HG03520 (cell line): Measurements from ENCODE around the gene PAXX.

Experiments
- ATAC-seq: cut with Tn5 transposase; IDR thresholded peaks from one replicate; pipeline ENCODE4 v1.9.1; 2021; ENCODE audit warnings: mild to moderate bottlenecking, moderate library complexity; ENCODE audit not compliant: unreplicated experiment

Gene PAXX

DNA sequence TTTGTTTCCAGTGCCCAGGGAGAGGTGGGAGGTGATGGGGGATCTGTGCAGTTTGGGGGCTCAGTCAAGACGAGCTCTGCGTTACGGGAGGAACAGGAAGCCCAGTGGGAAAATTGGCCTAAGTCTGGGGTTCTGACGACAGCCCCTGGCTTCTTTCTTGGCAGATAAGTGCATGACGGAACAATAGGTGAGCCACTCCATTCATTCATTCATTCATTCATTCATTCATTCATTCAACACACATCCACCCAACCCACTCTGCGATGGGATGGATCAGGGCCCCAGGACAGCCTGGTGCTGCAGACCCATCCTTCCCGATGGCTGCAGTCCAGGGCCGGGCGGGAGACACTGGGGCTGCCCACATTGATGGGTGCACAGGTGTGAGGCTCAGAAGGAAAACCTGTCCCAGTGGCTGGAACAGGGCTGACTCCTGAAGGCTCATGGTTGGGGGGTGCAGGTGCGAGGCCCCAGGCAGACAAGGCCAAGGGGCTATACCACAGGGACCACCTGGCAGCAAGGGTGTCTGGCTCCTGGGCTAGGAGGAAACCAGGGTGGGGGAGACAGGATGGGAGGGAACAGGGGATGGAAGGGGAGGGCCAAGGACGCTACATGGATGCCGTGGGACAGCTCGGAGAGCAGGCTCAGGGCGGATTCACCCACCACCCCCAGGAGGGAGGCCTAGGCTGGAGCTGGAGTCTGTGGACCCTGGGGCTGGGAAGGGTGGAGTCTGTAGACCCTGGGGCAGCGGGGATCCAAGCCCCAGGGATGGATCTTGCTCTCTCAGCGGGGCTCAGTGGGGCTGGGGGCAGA lies 11.3 kb upstream of the PAXX start:
- ATAC-seq, result no peak

DNA sequence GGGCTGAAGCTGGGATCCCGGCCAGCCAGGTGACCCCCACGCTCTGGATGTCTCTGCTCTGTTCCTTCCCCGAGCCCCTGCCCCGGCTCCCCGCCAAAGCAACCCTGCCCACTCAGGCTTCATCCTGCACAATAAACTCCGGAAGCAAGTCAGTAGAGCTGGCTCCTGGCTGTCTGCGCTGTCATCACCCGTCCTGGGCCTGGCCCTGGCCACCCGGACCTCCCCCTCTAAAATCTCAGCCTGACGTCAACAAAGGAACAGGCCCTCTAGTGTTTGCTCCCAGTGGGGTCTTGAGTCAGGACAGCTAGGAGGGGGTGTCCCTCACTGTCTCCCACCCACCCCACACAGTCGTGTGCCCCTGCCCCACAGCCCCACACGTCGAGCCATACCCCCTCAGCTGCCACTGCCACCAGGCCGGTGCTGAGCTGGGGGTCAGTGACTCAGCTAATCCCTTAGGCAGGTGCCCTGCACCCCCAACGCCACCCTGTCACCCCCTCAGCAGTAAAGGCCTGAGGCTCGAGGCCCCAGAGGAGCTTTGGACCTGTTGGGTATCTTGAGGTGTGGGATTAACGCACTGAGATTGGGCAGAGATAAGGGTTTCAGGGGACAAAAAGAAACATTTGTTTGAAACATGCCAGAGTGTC lies 10.5 kb upstream of the PAXX start:
- ATAC-seq, result no peak

DNA sequence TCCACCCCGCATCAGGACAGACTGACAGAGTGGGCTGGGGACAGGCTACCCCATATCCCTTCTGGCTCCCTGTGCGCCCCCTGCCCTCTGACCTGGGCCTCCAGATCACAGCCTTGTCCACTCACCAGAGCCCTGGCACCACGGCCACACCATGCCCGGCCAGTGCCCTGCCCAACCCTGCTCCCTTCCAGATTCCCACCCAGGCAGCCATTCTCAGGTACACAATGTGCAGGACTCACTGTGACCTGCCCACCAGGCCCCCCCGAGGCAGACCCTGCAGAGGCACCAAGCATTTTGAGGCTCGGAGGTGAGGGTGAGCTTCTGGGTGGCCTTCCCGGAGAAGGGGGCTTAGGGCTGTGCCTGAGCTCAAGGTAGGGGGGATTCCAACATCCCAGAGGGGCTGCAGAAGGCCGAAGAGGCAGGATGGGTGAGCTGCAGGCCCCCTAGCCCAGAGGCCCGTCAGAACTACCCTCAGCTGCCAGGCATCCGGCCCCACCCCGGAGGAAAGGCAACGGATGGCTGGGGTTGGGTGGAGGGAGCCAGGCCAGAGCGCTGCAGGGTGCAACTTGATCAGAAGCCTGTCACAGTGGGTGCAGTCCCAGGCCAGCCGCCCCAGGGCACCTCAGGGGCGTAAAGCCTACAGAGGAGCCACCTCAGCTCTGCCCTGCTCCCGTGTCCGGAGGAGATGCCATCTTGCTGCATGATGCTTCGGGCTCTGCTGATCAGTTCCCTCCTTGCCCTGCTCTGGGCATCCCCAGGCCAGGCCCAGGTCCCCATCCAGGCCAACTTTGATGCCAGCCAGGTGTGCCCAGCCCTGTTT lies 9.8 kb upstream of the PAXX start, which contains the start of gene LCNL1:
Gene LCNL1 (plus strand): TSS at position 762 of the 820 bp plus-strand sequence. CDS start 594 bp downstream, outside the sequence.
- ATAC-seq, result no peak

DNA sequence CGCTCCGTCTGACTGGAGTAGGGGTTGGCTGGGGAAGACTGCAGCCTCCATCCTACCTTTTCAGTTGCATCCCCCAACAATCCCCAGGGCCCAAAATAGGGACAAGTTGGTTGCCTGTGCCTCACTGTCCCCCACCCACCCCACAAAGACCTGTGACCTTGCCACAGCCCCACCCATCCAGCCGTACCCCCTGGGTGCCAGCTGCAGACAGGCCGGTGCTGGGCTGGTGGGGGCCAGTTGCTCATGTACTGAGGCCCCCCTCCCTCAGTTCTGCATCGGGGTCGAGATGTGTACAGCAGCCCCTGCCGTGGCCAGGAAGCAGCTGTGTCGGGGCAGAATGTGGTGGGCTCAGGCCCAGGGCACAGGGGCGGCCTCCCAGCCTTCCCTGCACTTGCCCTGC lies 9.1 kb upstream of the PAXX start:
- no peak for ATAC-seq

DNA sequence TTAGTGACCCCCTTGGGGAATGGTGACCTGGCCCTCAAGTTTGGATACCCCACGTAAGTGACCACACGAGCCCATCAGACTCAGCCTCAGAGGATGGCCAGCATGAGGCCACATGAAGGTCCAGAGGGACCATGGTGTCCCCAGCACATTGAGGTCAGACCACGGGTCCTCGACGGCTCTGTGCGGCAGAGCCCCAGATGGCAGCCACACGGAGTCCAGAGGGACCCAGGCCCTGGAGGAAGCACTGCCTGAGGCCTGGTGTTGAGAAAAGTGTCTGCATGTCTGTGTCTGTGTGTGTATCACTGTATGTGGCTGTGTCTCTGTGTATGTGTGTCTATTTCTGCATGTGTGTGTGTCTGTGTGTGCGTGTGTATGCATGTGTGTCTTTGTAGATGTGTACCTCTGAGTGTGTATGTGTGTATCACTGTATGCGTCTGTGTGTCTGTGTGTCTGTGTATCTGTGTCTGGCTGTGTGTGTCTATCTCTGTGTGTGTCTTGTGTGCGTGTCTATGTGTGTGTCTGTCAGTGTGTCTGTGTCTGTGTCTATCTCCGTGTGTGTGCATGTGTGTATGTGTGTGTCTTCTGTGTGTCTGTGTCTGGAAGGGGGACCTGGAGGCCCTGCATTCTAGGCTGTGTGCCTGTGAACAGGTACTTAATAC lies 8.4 kb upstream of the PAXX start:
- no peak for ATAC-seq

DNA sequence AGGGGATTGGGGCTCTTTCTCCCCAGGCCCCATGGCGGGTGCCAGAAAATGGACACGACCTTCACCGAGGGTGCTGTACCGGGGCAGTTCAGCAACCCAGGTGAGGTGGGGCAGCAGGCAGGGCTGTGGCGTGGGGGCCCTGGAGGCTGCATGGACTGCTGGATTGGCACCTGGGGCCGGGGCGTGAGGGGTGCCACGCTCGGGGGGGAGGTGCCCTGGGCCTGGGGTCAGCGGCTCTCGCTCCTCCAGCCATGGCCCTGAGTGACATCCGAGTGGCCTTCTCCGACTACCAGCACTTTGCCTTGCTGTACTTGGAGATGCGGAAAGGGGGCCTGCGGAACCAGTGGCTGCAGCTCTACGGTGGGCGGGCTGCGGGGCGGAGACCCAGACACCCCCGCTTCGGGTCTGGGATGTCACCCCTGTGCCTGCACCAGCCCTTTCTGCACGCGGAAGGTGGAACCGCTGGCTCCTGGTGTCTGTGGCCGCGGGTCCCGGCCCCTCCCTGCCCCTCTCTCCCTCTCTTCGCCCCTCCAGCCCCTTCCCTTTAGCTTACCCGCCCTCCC lies 7.7 kb upstream of the PAXX start:
- ATAC-seq, result no peak

DNA sequence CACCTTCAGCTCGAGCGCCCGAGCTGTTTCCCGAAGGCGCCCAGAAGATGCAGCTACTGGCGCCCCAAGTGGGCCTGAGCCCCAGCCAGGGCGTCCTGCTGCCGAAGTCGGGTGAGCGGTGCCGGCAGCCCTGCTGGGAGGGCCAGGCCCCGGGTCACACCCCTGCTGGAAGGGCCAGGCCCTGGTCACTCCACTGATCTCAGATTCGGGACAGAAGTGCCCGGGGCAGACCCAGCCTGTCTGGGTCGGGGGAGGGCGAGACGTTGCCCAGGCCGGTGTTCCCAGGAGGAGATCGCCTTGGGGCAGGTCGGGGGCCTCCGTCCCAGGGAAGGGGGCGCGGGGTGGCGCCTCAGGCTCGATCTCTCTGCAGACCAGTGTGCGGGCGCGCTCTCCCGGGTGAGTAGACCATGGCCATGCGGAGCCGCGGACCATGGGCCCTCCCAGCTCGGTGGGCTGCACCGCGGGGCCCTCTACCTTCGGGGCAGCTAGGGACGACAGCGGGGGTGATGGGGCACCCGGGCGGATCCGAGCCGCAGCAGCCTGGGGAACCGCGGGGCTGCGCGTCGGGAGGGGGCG lies 7.1 kb upstream of the PAXX start:
- no peak for ATAC-seq

DNA sequence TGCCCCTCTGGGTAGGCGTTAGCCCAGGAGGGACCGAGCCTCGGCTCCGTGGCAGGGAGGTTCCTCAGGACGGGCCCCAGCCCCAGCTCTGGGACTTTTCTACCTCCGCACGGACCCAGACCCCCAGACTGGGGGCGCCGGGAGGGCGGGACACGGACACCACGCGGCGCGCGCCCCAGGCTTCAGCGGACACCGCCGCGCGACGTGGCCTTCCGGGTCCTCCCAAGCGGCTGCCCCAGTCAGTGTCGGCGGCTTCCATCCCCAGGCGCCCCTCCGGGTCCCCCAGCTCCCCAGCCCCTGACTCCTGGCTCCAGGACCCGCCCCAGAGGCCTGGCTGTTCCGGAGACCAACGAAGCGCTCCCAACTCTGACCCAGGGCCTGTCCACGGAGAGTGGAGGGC lies 6.4 kb upstream of the PAXX start:
- ATAC-seq, result no peak

DNA sequence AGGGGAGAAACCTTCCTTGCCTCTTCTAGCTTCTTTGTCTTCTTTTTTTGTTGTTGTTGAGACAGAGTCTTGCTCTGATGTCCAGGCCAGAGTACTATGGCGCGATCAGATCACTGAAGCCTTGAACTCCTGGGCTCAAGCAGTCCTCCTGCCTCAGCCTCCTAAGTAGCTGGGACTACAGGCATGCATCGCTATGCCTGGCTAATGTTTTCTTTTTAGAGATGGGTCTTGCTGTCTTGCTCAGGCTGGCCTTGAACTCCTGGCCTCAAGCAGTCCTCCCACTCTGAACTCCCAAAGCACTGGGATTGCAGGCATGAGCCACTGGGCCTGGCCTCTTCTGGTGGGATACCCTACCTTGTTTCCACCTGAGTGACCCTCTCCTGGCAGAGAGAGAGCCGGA lies 3.4 kb upstream of the PAXX start:
- no peak for ATAC-seq

DNA sequence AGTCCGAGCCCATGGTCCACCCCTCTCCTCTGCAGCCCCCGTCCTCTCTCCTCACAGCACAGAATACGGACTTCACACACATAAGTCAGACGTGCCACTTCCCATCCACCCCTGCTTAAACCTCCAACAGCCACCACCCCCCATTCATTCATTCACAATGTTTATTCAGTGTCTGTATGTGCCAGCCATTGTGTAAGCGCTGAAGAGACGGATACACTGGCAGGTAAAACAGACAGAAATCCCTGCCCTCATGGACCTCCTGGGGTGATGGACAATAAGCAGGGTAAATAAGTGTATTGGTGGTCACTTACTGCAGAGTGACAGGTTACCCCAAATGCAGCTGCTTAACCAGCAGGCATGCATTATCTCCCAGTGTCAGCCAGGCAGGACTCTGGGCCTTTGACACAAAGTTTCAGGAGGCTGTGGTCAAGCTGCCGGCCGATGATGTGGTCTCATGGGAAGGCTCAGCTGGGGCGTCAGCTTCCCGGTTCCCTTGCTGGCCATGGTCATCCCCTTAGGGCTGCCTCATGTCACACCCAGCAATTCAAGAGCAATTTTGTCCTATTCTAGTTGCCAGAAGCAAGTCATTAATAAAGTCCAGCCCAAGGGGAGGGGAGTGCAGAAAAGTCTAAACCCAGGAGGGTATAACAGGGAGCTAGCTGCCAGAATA lies 1.8 kb upstream of the PAXX start:
- no peak for ATAC-seq

DNA sequence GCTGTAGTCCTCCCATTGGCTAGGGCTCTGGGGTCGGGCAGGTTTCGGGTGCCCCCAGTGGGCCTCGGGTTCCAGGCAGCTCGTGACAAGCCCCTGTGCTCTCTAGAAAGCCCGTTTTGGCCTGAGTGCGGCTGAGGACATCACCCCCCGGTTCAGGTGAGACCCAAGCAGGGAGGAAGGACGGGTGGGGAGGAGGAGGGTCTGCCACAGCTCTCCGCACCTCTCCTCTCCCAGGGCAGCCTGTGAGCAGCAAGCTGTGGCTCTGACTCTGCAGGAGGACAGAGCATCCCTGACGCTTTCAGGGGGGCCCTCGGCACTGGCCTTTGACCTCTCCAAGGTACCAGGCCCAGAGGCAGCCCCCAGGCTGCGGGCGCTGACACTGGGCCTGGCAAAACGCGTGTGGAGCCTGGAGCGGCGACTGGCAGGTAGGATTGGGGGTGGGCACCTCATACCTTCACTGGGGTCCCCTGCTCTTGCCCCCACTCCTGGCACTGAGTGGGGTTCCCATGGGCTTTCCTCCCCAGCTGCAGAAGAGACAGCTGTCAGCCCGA lies 672 bp downstream of the PAXX start:
- ATAC-seq, result no peak

DNA sequence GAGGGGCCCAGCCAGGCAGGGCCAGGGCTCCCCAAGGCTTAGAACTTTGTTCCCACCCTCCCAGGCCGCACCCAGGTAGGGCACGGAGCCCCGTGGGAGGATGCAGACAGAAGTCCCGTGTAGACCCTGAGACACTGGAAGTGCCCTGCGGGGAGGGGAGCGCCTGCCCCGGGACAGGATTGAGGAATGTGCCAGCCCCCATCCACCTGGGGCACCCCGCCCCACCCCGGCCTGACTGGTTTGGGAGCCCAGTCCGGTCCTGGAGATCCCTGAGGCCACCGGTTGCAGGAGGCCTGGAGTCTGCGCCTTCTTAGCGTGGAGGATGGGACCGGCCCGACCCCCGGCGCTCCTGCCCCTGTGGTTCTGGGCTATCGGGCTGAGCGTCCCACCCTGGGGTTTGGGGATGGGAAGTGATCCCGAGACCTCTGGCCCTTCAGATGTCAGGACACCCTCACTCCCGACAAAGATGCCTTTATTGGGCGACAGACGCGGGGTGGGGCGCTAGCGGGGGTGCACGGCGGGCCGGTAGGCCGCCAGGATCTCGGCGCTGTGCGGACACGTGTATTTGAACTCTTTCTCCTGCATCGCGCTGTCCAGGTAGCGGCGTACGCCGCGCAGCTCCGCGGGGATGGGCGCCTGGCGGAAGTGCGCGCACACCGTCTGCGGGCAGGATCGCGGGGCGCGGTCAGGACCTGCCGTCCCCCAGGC lies 2.1 kb downstream of the PAXX start:
- ATAC-seq, result no peak

DNA sequence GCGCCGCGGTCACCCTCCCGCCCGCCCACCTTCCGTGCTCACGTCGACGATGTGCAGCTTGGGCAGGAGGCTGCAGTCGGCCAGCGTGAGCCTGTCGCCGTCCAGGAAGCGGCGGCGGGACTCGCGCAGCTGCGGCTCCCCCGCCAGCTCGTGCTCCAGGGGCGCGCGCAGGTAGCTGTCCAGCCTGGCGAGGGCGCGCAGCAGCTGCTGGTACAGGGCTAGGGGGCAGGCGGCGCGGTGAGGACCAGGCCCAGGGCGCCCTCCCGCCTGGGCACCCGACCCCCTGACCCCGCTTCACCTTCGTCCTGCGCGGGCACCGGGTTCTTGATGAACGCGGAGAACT lies 2.6 kb downstream of the PAXX start:
- ATAC-seq, result no peak

DNA sequence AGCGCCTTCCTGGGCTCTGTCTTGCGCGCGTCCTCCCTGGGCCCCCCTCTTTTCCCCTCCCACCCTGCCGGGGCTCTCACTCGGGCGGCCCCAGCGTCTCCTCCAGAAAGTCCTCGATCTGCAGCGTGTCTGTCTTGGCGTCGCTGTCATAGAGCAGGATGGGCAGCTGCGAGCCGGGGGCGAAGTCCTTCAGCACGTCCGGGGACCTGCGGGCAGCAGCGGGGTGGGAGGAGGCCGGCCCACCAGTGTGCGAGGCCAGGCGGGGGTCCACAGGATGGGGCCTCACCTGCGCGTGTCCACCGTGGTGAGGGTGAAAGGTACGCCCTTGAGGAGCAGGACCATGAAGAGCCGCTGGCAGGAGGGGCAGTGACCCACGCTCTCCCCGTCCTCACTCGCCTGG lies 3.1 kb downstream of the PAXX start:
- no peak for ATAC-seq

DNA sequence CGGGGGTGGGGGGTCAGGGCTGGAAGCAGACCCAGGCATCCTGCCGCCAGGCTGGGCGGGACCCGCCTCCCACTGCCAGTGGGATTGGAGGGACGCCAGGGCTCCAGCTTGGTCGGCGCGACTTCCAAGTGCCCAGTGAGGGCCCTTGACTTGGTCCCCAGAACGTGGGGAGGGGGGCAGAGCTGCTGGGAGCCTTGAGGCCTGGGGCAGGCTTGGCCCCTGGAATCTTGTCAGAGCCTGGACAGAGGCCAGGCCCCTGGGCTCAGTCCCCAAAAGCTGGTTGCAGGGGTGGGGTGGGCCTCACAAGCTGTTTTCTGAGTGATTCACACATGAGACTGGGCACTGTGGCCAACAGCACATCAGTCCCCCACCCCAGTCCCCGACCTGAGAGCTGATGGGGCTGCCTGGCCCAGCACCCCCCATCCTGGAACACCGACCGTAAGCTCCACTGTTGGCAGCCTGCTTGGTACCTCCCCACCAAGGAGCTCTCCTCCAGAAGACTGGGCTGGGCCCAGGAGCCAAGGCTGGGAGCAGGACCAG lies 3.6 kb downstream of the PAXX start:
- ATAC-seq, result no peak

DNA sequence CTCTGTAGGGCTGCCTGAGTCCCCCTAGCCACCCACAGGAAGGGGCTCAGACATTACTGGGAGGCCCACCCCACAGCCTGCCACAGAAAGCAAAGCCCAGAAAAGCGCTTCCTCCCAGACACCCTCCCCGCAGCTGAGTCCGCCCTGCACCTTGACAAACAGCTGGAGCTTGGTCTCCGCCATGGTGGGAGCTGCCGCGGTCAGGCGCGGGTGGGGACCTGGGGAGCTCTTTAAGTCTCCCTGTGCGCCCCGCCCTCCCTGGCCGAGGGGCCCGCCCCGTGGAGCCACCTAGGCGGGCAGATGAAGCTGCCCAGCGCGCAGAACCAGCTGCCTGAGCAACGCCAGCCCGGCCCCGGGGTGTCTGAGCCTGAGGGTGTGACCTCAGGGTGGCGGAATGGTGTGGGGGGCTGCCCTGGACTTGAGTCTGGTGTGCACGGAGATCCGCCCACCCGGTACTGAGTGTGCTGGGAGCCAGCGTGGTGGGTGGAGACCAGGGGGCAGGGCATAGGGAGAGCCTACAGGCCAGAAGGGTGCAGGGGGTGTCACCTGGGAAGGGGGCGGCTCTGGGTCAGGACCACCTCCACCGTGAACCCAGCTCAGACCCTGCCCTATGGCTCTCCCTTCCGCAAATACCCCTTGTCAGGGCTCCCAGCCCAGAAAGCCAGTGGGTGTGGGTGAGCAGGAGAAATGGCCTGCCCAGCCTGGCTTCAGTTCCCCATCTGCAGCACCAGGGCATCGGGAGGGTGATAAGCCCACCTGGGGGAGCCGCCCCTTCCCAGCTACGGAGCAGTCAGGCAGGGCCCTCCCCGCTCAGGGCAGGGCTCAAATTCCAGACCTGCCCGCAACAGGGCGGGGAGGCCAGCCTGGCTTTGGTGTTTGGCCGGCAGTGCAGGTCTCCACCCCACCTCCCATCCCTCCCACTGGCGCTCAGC lies 4.4 kb downstream of the PAXX start, which contains the start of gene CLIC3:
Gene CLIC3 (minus strand): TSS at position 208 of the 932 bp plus-strand sequence. CDS start 25 bp downstream, at position 183.
- no peak for ATAC-seq

DNA sequence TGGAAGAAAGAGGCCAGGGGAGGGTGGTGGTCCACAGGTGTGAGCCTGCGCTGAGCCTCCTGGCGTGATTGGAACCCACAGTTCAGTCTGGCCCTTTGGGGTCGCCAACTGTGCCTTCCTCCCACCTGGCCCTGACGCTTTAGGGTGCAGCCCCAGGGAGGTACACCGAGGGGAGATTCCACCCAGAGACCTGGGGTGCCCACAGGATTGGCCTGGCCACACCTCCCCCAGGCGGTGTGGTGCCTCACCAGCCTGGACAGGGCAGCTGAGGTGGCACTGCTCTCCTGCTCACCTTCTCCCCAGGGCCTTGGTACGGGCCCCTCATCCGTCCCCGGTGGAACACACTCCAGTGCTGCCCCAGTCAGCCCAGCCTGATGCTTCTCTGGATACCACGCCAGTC lies 5.1 kb downstream of the PAXX start:
- ATAC-seq, result no peak

DNA sequence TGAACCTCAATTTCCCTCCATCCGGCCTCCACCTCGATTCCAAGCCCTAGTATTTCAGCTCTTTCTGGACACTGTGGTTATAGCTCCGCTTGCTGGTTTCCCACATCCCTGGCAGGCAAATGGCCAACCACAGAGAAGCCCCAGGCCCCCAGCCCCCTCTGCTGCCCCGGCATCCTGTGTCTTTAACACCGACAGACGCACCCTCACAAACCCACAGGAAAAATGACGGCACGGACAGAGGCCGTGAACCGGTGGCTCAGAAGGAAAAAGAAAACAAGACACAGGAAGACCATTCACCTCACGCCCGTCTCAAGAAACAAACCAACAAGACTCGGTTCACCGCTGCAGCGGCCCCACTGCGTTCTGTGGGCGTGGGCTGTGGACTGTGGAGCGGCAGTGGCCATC lies 5.6 kb downstream of the PAXX start:
- ATAC-seq, result no peak
